SIG-M5 (cell line): ENCODE data around the gene ZNF780A.
"Not testable (repeated sequence)": the region's sequence is repeated elsewhere in the genome, so short reads cannot be mapped to it uniquely, and the experiment has no call there.

Experiments used
- DNase-seq: peaks from one replicate; lab custom pipeline; 2025; lab: John Stamatoyannopoulos, UW

Gene ZNF780A

GRCh38 chr19:40084948-40085347 lies 5.8 kb downstream of the ZNF780A start:
- no peak for DNase-seq

DNA sequence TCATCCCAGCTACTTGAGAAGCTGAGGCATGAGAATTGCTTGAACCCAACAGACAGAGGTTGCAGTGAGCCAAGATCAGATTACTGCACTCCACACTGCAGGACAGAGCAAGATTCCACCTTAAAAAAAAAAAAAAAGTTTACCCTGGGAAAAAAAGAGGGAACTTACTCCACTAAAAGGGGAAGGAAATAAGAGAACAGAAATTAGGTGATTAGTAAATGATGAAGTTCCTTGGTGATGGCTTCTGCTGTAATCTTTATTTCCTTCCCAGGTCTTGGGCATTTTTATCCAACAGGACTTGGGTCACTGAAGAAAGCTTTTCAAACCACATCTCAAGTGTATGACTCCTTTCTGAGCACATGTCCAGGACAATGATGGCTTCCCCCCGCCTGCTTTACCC lies 9.3 kb downstream of the ZNF780A start:
- DNase-seq, result no peak

- no peak for DNase-seq
These were observed 10.5 kb downstream of the ZNF780A start for GRCh38 chr19:40080289-40080688.

DNA sequence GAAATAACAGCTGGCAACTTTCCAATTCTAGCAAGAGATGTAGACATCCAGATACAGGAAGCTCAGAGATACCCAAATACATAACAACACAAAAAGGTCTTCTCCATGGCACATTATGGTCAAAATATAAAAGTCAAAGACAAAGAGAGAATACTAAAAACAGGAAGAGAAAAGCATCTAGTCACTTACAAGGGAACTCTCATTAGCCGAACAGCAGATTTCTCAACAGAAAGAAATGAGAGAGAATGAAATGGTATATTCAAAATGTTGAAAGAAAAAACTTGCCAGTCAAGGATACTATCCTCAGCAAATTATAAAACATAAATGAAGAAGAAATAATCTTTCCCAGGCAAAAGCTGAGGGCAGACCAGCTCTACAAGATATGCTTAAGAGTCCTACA lies 12.4 kb downstream of the ZNF780A start:
- DNase-seq, result no peak

- DNase-seq, result no peak
These were observed 20.7 kb downstream of the ZNF780A start for GRCh38 chr19:40070058-40070457.

DNA sequence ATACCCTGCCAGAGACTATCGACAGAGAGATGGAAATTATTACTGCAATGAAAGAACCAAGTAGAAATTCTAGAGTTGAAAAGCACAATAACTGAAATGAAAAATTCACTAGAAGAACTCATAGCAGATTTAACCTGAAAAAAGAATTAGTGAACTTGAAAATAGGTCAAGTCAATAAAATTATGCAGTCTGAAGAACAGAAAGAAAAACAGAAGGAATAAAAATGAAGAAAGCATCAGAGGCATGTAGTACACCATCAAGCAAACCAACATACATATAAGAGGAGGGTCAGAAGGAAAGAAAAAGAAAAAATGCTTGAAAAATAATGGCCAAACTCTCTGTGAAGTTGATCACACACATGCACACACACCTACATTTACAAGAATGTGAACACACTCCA lies 31.1 kb downstream of the ZNF780A start:
- DNase-seq, result no peak

- no peak for DNase-seq
These were observed 33.6 kb downstream of the ZNF780A start for GRCh38 chr19:40057166-40057565.

- no peak for DNase-seq
These were observed 34.2 kb downstream of the ZNF780A start for GRCh38 chr19:40056505-40056904.

- no peak for DNase-seq
These were observed 34.8 kb downstream of the ZNF780A start, which contains the start of gene ZNF780B for GRCh38 chr19:40055832-40056504. ZNF780B (minus strand) TSS chr19:40056231; CDS start chr19:40050332, 5,899 bp downstream.

GRCh38 chr19:40055049-40055448 lies 35.7 kb downstream of the ZNF780A start:
- no peak for DNase-seq

DNA sequence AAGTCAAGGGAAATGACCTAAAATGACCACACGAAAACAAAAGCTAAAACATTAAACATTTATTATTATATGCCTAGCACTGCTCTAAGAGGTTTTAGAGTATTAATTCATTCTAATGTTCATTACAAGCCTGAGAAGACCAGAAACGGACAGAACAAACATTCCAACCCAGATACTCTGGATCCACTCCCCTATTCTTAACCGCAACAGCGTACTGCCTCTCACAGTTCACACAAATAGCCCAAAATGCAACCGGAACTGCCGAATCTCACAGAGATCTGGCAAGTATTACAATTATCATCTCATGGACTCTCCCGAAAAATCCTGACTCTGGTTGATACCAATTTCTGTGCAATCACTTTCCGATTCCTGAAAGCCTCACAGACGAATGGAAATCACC lies 36.1 kb downstream of the ZNF780A start:
- DNase-seq, result no peak

- no peak for DNase-seq
These were observed 37.3 kb downstream of the ZNF780A start for GRCh38 chr19:40053491-40053890.

- DNase-seq, result not testable (repeated sequence)
These were observed 49.0 kb downstream of the ZNF780A start for GRCh38 chr19:40041718-40042117.

DNA sequence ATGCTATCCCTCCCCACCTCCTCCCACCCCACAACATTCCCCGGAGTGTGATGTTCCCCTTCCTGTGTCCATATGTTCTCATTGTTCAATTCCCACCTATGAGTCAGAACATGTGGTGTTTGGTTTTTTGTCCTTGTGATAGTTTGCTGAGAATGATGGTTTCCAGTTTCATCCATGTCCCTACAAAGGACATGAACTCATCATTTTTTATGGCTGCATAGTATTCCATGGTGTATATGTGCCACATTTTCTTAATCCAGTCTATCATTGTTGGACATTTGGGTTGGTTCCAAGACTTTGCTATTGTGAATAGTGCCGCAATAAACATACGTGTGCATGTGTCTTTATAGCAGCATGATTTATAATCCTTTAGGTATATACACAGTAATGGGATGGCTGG lies 52.7 kb downstream of the ZNF780A start:
- DNase-seq, result not testable (repeated sequence)

DNA sequence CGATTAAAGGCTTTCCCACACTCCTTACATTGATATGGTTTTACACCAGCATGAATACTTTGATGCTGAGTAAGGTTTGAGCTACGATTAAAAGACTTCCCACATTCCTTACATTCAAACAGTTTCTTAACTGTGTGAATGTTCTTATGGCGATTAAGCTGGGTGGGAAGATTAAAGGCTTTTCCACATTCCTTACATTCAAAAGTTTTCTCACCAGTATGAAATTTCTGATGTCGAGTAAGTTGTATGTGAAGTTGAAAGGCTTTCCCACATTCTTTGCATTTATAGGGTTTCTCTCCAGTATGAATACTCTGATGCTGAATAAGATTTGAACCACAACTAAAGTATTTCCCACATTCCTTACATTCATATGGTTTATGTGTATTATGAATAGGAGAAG lies 54.7 kb downstream of the ZNF780A start:
- no peak for DNase-seq

DNA sequence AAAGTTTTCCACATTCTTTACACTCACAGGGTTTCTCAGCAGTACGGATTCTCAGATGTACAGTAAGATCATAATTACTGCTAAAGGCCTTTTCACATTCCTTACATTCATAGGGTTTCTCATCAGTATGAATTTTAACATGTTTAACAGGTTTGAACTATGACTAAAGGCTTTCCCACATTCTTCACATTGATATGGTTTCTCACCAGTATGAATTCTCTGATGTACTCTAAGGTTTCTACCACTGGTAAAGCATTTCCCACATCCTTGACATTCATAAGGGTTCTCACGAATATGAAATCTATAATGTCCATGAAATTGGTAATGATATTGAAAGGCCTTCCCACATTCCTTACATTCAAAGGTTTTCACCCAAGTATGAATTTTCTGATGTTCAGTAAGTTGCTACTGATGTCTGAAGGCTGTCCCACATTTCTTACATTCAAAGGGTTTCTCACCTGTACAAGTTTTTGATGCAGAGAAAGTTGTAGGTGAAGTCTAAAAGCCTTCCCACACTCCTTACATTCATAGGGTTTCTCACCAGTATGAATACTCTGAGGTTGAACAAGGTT lies 56.7 kb downstream of the ZNF780A start:
- DNase-seq, result no peak

- no peak for DNase-seq
These were observed 64.2 kb downstream of the ZNF780A start for GRCh38 chr19:40026597-40026970.

- no peak for DNase-seq
These were observed 64.7 kb downstream of the ZNF780A start for GRCh38 chr19:40025938-40026596.

DNA sequence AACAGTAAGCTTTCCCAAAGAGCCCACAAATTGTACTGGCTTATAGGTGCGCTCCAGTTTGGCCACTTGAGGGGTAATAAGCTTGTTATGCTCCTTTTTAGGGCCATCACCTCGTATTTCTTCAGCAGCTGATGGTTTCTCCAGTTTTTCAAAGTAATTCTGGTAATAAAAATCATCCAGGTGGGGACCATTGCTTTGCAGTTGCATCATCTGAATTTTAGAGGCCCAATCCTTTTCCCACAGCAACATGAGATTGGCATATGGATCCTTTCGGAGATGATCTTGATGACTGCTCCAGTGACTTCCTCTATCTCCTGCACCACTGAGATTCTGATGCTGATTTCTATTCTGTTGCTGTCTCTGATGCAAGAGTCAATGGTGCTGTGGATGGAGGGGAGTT lies 66.8 kb downstream of the ZNF780A start:
- DNase-seq, result no peak
